Measurements from ENCODE around the gene MLN.

MLN gene

DNA sequence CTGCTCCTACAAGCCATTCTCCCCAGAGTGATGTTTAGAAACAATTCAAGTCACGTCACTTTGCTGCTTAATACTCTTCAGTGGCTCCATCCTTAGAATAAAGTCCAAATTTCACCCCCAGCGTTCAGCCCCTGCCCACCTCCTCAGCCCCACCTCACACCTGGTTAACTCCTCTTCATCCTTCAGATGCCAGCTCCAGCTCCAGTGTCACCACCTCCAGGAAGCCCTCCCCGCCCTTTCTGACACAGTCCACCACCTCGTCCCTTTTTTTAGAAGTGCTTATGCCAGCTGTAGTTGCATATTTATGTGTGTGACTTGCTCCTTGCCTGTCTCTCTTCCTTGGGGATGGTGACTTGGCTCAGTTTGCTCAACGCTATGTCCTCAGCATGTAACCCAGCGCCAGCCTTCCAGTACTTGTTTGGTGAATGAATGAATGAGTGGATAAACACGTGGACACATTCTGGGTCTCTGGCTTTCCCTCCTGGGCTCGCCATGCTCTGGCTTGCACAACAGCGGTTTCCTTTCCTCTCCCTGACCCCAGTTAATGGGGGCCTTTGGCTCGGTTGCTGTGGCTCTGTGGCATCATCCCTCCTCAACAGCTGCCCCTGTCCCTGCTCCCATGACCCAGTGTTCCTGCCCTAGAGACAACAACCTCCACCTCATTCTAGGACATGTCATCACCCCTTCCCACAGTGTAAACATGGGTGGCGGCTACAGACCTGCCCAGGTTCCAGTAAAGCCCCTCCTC lies 53.4 kb downstream of the MLN start:
- DNase-seq = no peak

- DNase-seq = no peak
These were observed 54.4 kb downstream of the MLN start for GRCh38 chr6:33749401-33749800.

- no peak for DNase-seq
These were observed 55.0 kb downstream of the MLN start for GRCh38 chr6:33748841-33749240.

- DNase-seq = no peak
These were observed 56.0 kb downstream of the MLN start for GRCh38 chr6:33747823-33748222.

- no peak for DNase-seq
These were observed 57.1 kb downstream of the MLN start, which contains the start of gene IP6K3 for GRCh38 chr6:33746651-33747100. IP6K3 (minus strand) TSS chr6:33746905; CDS start chr6:33735476, 11,429 bp downstream.

GRCh38 chr6:33746036-33746600 lies 57.7 kb downstream of the MLN start:
- DNase-seq = no peak

- DNase-seq = no peak
These were observed 58.3 kb downstream of the MLN start for GRCh38 chr6:33745548-33745947.

GRCh38 chr6:33744895-33745546 lies 58.8 kb downstream of the MLN start:
- DNase-seq = no peak
